GM18526 (cell line): ENCODE data around the gene LMO7.

ENCODE experiments used
- POLR2A ChIP-seq: IDR thresholded peaks from 3 replicates; pipeline ENCODE4 v1.6.1; 2011; ENCODE audit not compliant: insufficient read length; ENCODE audit errors: extremely low read depth

LMO7 gene

GRCh38 chr13:75637181-75637750 lies 1.1 kb downstream of the LMO7 start:
- no peak for TF ChIP-seq POLR2A

- TF ChIP-seq POLR2A: no peak
Observed at GRCh38 chr13:75639454-75639853, 3.3 kb downstream of the LMO7 start.

GRCh38 chr13:75641026-75641425 lies 4.9 kb downstream of the LMO7 start:
- TF ChIP-seq POLR2A: no peak

- TF ChIP-seq POLR2A: no peak
Observed at GRCh38 chr13:75643182-75643581, 7.1 kb downstream of the LMO7 start.

- TF ChIP-seq POLR2A: no peak
Observed at GRCh38 chr13:75643693-75644092, 7.6 kb downstream of the LMO7 start.

- TF ChIP-seq POLR2A: no peak
Observed at GRCh38 chr13:75645141-75645540, 9.0 kb downstream of the LMO7 start.

- no peak for TF ChIP-seq POLR2A
Observed at GRCh38 chr13:75647126-75647784, 11.1 kb downstream of the LMO7 start.

GRCh38 chr13:75648446-75648845 lies 12.3 kb downstream of the LMO7 start:
- TF ChIP-seq POLR2A: no peak

- TF ChIP-seq POLR2A: no peak
Observed at GRCh38 chr13:75651013-75651412, 14.9 kb downstream of the LMO7 start.

- TF ChIP-seq POLR2A: no peak
Observed at GRCh38 chr13:75652726-75653125, 16.6 kb downstream of the LMO7 start.

GRCh38 chr13:75656425-75656989 lies 20.4 kb downstream of the LMO7 start:
- TF ChIP-seq POLR2A: no peak

GRCh38 chr13:75657111-75657510 lies 21.0 kb downstream of the LMO7 start:
- TF ChIP-seq POLR2A: no peak

GRCh38 chr13:75660694-75661093 lies 24.6 kb downstream of the LMO7 start:
- TF ChIP-seq POLR2A: no peak

GRCh38 chr13:75661443-75661842 lies 25.3 kb downstream of the LMO7 start:
- TF ChIP-seq POLR2A: no peak

GRCh38 chr13:75666646-75667351 lies 30.7 kb downstream of the LMO7 start:
- no peak for TF ChIP-seq POLR2A

- TF ChIP-seq POLR2A: no peak
Observed at GRCh38 chr13:75669706-75670105, 33.6 kb downstream of the LMO7 start.
